HepG2 (cell line): ENCODE measurements around the gene RGS14. TPM values are rescaled to one million over a fixed set of nuclear protein-coding genes. Genes with fewer than 3 reads are reported as not detected.
A peak's percentile ranks its signal among the peaks of the same experiment; 100 is the strongest.

Experiments used
- BORCS8-MEF2B ChIP-seq: sonication (generic); formaldehyde crosslinking; IDR thresholded peaks from 2 replicates; pipeline ENCODE4 v1.8.0; 2022; ENCODE audit warnings: mild to moderate bottlenecking, missing genetic modification reagents
- EP300 ChIP-seq, 3 experiments: sonication (generic) in 1 of 3; formaldehyde crosslinking in 1 of 3; IDR thresholded peaks; 2 replicates each; pipeline versions ENCODE4 v1.5.1 to v1.6.1; 2011 to 2020; ENCODE audit warnings: low read depth in 2 of 3, low read length in 2 of 3, borderline replicate concordance in 1 of 3, improper control_type of control experiment in 1 of 3, mild to moderate bottlenecking in 1 of 3, missing genetic modification reagents in 1 of 3, moderate library complexity in 1 of 3
- KLF16 ChIP-seq, 2 experiments: sonication (generic) in 1 of 2; formaldehyde crosslinking in 1 of 2; IDR thresholded peaks; 2 replicates each; pipeline versions ENCODE4 v1.6.1 to v1.8.0; 2016 to 2023; ENCODE audit warnings: missing genetic modification reagents in 2 of 2, missing compliant biosample characterization in 1 of 2
- MIER2 ChIP-seq: IDR thresholded peaks from 2 replicates; pipeline ENCODE4 v1.6.1; 2016; ENCODE audit warnings: missing biosample characterization, missing genetic modification reagents
- NFYB ChIP-seq: sonication (generic); formaldehyde crosslinking; IDR thresholded peaks from 2 replicates; pipeline ENCODE4 v1.4.0; 2020; ENCODE audit warnings: missing genetic modification reagents
- PAX8 ChIP-seq: sonication (generic); formaldehyde crosslinking; IDR thresholded peaks from 2 replicates; pipeline ENCODE4 v1.8.0; 2022; ENCODE audit warnings: mild to moderate bottlenecking, missing genetic modification reagents, borderline replicate concordance
- PHB2 ChIP-seq: fragments of 450-650 bp; IDR thresholded peaks from 2 replicates; pipeline ENCODE4 v1.6.1; 2018; ENCODE audit not compliant: partially characterized antibody
- POGZ ChIP-seq: sonication (generic); formaldehyde crosslinking; IDR thresholded peaks from 2 replicates; pipeline ENCODE4 v1.4.0; 2020; ENCODE audit warnings: mild to moderate bottlenecking, missing genetic modification reagents
- RARA ChIP-seq: IDR thresholded peaks from 2 replicates; pipeline ENCODE4 v1.6.1; 2016; ENCODE audit warnings: missing genetic modification reagents, missing compliant biosample characterization
- RFXAP ChIP-seq: sonication (generic); formaldehyde crosslinking; IDR thresholded peaks from 2 replicates; pipeline ENCODE4 v1.4.0; 2020; ENCODE audit warnings: missing genetic modification reagents, borderline replicate concordance
- SALL2 ChIP-seq: sonication (generic); formaldehyde crosslinking; IDR thresholded peaks from 2 replicates; pipeline ENCODE4 v1.8.1; 2023; ENCODE audit warnings: mild to moderate bottlenecking, missing genetic modification reagents, inconsistent platforms
- SNAI1 ChIP-seq: sonication (generic); formaldehyde crosslinking; IDR thresholded peaks from 2 replicates; pipeline ENCODE4 v1.5.0; 2020; ENCODE audit warnings: mild to moderate bottlenecking, missing genetic modification reagents, borderline replicate concordance
- SNAPC2 ChIP-seq: sonication (generic); formaldehyde crosslinking; IDR thresholded peaks from 2 replicates; pipeline ENCODE4 v1.8.1; 2022; ENCODE audit warnings: mild to moderate bottlenecking, missing genetic modification reagents
- SRSF9 ChIP-seq: fragments of 200-400 bp; formaldehyde crosslinking; IDR thresholded peaks from 2 replicates; pipeline ENCODE4 v1.6.1; 2018; ENCODE audit warnings: borderline replicate concordance, mild to moderate bottlenecking, low read depth, low read length; ENCODE audit not compliant: insufficient read depth, poor library complexity, severe bottlenecking
- TARDBP ChIP-seq: sonication (generic); formaldehyde crosslinking; IDR thresholded peaks from 2 replicates; pipeline ENCODE4 v1.8.0; 2022; ENCODE audit warnings: mild to moderate bottlenecking, missing genetic modification reagents
- ZFP62 ChIP-seq: sonication (generic); formaldehyde crosslinking; IDR thresholded peaks from 2 replicates; pipeline ENCODE4 v1.4.0; 2020; ENCODE audit warnings: missing genetic modification reagents
- ZNF350 ChIP-seq: sonication (generic); formaldehyde crosslinking; IDR thresholded peaks from 2 replicates; pipeline ENCODE4 v1.4.0; 2020; ENCODE audit warnings: mild to moderate bottlenecking, low read depth, missing genetic modification reagents, borderline replicate concordance
- ZNF564 ChIP-seq: sonication (generic); formaldehyde crosslinking; IDR thresholded peaks from 2 replicates; pipeline ENCODE4 v1.8.1; 2023; ENCODE audit warnings: mild to moderate bottlenecking, missing genetic modification reagents
- ZNF615 ChIP-seq: sonication (generic); formaldehyde crosslinking; IDR thresholded peaks from 2 replicates; pipeline ENCODE4 v1.5.0; 2020; ENCODE audit warnings: mild to moderate bottlenecking, missing genetic modification reagents, borderline replicate concordance
- ZNF75D ChIP-seq: sonication (generic); formaldehyde crosslinking; IDR thresholded peaks from 2 replicates; pipeline ENCODE4 v1.8.1; 2023; ENCODE audit warnings: missing genetic modification reagents, mild to moderate bottlenecking, borderline replicate concordance
- ZNF788 ChIP-seq: sonication (generic); formaldehyde crosslinking; IDR thresholded peaks from 2 replicates; pipeline ENCODE4 v1.5.0; 2020; ENCODE audit warnings: mild to moderate bottlenecking, missing genetic modification reagents, borderline replicate concordance
- ZNF839 ChIP-seq: sonication (generic); formaldehyde crosslinking; IDR thresholded peaks from 2 replicates; pipeline ENCODE4 v1.4.0; 2020; ENCODE audit warnings: missing genetic modification reagents, mild to moderate bottlenecking, borderline replicate concordance
- polyA plus RNA-seq, 8 experiments: library from polyadenylated mRNA; depleted of rRNA in 3 of 8; stranded (reverse) in 7 of 8; unstranded in 1 of 8; fragments of >200 nt; fragmentation: Illumina TruSeq in 4 of 8; extraction: Trizol in 4 of 8; gene quantifications; 2 replicates each; pipeline versions ENCODE4 v1.2.1 to v1.2.3, GENCODE V29; 2011 to 2016; ENCODE audit warnings: low read depth in 4 of 8, missing spikeins in 1 of 8, mixed read lengths in 1 of 8; ENCODE audit not compliant: insufficient read depth in 1 of 8
- total RNA-seq, 5 experiments: library from RNA; depleted of rRNA; stranded (reverse); fragments of >200 nt; fragmentation: Illumina TruSeq; extraction: Trizol; gene quantifications; 2 replicates each; pipeline ENCODE4 v1.2.3, GENCODE V29; 2016; ENCODE audit warnings: low read depth in 1 of 5
- TF ChIP-seq, protein P1 (sequence below): sonication (generic); formaldehyde crosslinking; IDR thresholded peaks from 2 replicates; pipeline ENCODE4 v1.9.0; 2021; ENCODE audit warnings: missing genetic modification reagents, borderline replicate concordance
- TF ChIP-seq, protein P2 (sequence below): conservative IDR thresholded peaks from 2 replicates; pipeline ENCODE4 v1.6.1; 2018; ENCODE audit warnings: missing genetic modification reagents
- TF ChIP-seq, protein P3 (sequence below): sonication (generic); IDR thresholded peaks from 2 replicates; pipeline ENCODE4 v1.6.1; 2016; ENCODE audit warnings: low read depth, borderline replicate concordance

RGS14 gene
- total and polyA plus RNA-seq, 2 of the 13 experiments (the other 11 are each of a cell fraction or from before 2014, with no cell fraction given) = 11.1 to 17.2 TPM

DNA sequence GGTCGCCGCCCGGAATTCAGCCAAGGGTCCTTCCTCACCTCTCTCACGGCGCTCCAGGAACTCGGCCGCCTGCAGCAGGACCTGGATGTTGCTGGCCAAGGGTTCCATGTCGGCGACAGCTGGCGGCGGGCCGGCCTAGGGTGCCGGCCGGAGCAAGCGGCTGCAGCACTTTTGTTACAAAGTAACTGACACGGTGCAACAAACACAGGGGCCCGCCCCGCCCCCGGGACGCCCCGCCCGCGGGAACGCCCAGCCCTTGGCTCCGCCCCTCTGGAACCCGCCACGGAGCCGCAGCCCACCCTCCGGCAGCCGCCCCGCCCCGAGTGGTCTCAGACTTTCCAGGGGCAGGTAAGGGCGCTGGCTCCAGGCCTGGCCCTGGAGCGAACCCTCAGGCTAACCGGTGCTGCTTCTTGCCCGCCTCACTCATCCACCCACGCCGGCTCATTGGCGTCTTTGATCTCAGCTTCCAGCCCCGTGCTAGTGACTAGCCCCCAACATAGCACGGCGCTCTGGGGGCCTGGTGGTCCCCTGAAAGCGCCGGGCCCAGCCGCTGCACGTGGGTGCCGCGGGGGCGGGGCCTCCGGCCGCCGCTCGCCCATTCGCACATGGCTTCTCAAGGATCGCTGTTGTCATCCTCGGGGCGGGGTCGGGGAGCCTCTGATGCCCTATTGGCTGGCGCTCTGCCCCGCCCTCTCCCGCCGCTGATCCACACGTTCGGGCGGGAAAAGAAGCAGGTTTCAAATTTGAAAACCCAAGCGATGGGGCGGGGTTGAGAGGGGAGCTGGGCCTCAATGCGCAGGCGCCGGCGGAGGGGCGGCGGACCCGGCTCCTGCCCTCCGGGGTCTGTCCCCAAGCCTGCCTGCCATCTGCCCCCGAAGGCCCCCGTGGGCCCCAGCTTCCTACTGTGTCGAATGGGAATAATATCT is 45.7 kb upstream of the RGS14 start, which contains the start of gene MXD3 (continued):
- TF ChIP-seq, protein P1, sequence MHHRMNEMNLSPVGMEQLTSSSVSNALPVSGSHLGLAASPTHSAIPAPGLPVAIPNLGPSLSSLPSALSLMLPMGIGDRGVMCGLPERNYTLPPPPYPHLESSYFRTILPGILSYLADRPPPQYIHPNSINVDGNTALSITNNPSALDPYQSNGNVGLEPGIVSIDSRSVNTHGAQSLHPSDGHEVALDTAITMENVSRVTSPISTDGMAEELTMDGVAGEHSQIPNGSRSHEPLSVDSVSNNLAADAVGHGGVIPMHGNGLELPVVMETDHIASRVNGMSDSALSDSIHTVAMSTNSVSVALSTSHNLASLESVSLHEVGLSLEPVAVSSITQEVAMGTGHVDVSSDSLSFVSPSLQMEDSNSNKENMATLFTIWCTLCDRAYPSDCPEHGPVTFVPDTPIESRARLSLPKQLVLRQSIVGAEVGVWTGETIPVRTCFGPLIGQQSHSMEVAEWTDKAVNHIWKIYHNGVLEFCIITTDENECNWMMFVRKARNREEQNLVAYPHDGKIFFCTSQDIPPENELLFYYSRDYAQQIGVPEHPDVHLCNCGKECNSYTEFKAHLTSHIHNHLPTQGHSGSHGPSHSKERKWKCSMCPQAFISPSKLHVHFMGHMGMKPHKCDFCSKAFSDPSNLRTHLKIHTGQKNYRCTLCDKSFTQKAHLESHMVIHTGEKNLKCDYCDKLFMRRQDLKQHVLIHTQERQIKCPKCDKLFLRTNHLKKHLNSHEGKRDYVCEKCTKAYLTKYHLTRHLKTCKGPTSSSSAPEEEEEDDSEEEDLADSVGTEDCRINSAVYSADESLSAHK (CRISPR knock-in tag) = no peak
- TF ChIP-seq PAX8 (CRISPR knock-in tag) (no peak), TARDBP (no peak), SRSF9 (no peak), PHB2 (no peak), SALL2 (no peak; the same call in 1 of the 2 replicates), EP300 (IDR thresholded peaks at IDR 0.05; ENCODE audit: low read depth in 2 of 2, low read length in 2 of 2) (peak in 1 of 2 experiments; percentile 34; a peak in 1 of 4 replicates), EP300 (CRISPR knock-in tag; IDR thresholded peaks at IDR 0.05; ENCODE audit: borderline replicate concordance) (no peak), ZNF839 (CRISPR knock-in tag) (no peak), NFYB (CRISPR knock-in tag) (peak; percentile 95), ZFP62 (no peak), SNAI1 (CRISPR knock-in tag) (no peak), RFXAP (CRISPR knock-in tag) (no peak), ZNF75D (CRISPR knock-in tag) (no peak), ZNF788 (no peak), ZNF350 (CRISPR knock-in tag) (no peak), BORCS8-MEF2B (peak; percentile 67), MIER2 (CRISPR knock-in tag) (no peak), SNAPC2 (CRISPR knock-in tag) (no peak), ZNF615 (no peak), KLF16 (CRISPR knock-in tag; IDR thresholded peaks at IDR 0.05) (peak in 1 of 2 experiments; percentile 71; a peak in 1 of 4 replicates), POGZ (CRISPR knock-in tag) (no peak; the same call in 1 of the 2 replicates), ZNF564 (CRISPR knock-in tag) (peak; percentile 46; the same call in 1 of the 2 replicates), RARA (CRISPR knock-in tag) (no peak)
- TF ChIP-seq, protein P2, sequence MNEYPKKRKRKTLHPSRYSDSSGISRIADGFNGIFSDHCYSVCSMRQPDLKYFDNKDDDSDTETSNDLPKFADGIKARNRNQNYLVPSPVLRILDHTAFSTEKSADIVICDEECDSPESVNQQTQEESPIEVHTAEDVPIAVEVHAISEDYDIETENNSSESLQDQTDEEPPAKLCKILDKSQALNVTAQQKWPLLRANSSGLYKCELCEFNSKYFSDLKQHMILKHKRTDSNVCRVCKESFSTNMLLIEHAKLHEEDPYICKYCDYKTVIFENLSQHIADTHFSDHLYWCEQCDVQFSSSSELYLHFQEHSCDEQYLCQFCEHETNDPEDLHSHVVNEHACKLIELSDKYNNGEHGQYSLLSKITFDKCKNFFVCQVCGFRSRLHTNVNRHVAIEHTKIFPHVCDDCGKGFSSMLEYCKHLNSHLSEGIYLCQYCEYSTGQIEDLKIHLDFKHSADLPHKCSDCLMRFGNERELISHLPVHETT (CRISPR knock-in tag) = no peak
- TF ChIP-seq, protein P3, sequence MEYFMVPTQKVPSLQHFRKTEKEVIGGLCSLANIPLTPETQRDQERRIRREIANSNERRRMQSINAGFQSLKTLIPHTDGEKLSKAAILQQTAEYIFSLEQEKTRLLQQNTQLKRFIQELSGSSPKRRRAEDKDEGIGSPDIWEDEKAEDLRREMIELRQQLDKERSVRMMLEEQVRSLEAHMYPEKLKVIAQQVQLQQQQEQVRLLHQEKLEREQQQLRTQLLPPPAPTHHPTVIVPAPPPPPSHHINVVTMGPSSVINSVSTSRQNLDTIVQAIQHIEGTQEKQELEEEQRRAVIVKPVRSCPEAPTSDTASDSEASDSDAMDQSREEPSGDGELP = no peak; the same call in 1 of the 2 replicates
